Neutrophil (primary cell): Measurements from ENCODE around the gene COL6A2.
"Not testable (repeated sequence)": the region's sequence is repeated elsewhere in the genome, so short reads cannot be mapped to it uniquely, and the experiment has no call there.

Source experiments
- H3K27ac ChIP-seq: fragments of 200-600 bp; sonication (generic); 2 replicates; pipeline ENCODE4 v1.5.1; 2016; ENCODE audit warnings: mild to moderate bottlenecking, moderate library complexity
- H3K27me3 ChIP-seq: fragments of 200-600 bp; sonication (generic); 2 replicates; pipeline ENCODE4 v1.6.0; 2016; ENCODE audit warnings: mild to moderate bottlenecking
- H3K36me3 ChIP-seq: fragments of 200-600 bp; sonication (generic); 2 replicates; pipeline ENCODE4 v1.5.1; 2017
- H3K4me1 ChIP-seq, 2 experiments: fragments of 200-600 bp in 1 of 2; sonication (generic) in 1 of 2; 1 replicate in 1 of 2; 2 replicates in 1 of 2; pipeline versions ENCODE4 v1.5.1 to v1.6.1; 2013 to 2016; ENCODE audit warnings: low read depth in 1 of 2, low read length in 1 of 2, mild to moderate bottlenecking in 1 of 2, moderate library complexity in 1 of 2; ENCODE audit not compliant: control insufficient read depth in 1 of 2, insufficient read depth in 1 of 2
- H3K4me3 ChIP-seq, 2 experiments: fragments of 200-600 bp in 1 of 2; sonication (generic) in 1 of 2; 1 replicate in 1 of 2; 2 replicates in 1 of 2; pipeline ENCODE4 v1.5.1; 2013 to 2016; ENCODE audit warnings: low read depth in 1 of 2, low read length in 1 of 2, mild to moderate bottlenecking in 1 of 2, moderate library complexity in 1 of 2
- H3K9me3 ChIP-seq: fragments of 200-600 bp; sonication (generic); 2 replicates; pipeline ENCODE4 v1.5.1; 2016
- TF ChIP-seq, protein P1 (sequence below): fragments of 200-600 bp; sonication (generic); IDR thresholded peaks from 2 replicates; pipeline ENCODE4 v1.5.1; 2016; ENCODE audit warnings: antibody characterized with exemption

The COL6A2 gene

DNA sequence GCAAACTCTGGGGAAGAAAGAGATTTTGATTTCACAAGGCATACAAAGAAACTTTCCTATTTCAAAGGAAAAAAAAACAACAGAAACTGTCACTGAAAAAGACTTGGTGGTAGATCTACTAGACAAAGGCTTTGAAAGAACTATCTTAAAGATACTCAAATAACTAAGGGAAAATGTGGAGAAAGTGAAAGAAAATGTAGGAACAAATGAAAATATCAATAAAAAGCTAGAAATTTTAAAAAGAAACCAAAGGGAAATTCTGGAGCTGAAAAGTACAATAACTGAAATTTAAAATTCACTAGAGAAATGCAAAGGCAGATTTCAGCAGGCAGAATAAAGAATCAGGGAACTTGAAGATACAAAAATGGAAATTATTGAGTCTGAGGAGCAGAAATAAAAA is 6.2 kb downstream of the COL6A2 start:
- no peaks in the 10 kb centered on the region for H3K36me3 ChIP-seq
- H3K4me1 ChIP-seq = no peaks in the 10 kb centered on the region
- H3K27ac ChIP-seq = no peak overlapping the region
- H3K9me3 ChIP-seq = no peaks in the 10 kb centered on the region
- TF ChIP-seq, protein P1, sequence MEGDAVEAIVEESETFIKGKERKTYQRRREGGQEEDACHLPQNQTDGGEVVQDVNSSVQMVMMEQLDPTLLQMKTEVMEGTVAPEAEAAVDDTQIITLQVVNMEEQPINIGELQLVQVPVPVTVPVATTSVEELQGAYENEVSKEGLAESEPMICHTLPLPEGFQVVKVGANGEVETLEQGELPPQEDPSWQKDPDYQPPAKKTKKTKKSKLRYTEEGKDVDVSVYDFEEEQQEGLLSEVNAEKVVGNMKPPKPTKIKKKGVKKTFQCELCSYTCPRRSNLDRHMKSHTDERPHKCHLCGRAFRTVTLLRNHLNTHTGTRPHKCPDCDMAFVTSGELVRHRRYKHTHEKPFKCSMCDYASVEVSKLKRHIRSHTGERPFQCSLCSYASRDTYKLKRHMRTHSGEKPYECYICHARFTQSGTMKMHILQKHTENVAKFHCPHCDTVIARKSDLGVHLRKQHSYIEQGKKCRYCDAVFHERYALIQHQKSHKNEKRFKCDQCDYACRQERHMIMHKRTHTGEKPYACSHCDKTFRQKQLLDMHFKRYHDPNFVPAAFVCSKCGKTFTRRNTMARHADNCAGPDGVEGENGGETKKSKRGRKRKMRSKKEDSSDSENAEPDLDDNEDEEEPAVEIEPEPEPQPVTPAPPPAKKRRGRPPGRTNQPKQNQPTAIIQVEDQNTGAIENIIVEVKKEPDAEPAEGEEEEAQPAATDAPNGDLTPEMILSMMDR = no peak
- H3K4me3 ChIP-seq = no peak overlapping the region
- peaks cover 62% of the 10 kb centered on the region for H3K27me3 ChIP-seq

DNA sequence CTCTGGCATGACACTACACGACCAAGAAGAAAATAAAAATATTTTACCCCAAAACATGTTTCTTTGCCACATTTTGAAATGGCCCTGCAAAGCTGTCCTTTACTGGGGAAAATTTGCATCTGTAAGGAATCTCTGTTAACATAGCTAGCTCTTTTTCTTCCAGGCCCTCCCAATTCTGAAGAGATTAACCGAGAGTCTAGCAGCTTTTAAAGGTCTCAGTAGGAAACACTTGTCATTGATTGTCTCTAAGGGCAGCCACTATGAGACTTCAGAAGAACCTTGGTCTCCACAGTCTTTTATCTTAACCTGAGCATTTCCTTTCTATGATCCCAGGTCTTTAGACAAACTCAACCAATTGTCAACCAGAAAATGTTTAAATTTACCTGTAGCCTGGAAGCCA is 9.5 kb downstream of the COL6A2 start:
- not testable (repeated sequence) for H3K36me3 ChIP-seq, H3K4me1 ChIP-seq, H3K27ac ChIP-seq, H3K9me3 ChIP-seq, H3K4me3 ChIP-seq
- peaks cover 29% of the 10 kb centered on the region for H3K27me3 ChIP-seq

DNA sequence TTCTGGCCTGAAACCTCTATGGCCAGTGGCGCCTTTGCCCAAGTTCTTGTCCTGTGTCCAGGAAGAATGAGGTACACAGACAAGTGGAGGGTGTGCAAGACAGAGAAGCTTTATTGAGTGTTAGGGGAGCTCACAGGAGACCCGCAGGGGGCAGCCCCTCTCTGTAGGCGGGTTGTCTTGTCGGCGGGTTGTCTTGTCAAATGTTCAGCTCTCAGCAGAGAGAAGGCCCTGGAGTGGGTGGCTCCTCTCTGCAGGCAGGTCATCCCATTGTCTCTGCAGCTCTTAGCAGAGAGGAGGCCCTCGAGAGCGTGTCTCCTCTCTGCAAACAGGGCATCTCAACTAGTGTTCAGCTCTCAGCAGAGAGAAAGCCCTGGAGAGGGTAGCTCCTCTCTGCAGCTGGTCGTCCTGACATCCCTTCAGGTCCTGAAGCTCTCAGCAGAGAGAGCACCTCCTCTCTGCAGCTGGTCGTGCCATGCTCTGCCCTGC is 11.0 kb downstream of the COL6A2 start:
- TF ChIP-seq, protein P1 = no peak
- H3K36me3 ChIP-seq = no peaks in the 10 kb centered on the region
- H3K27me3 ChIP-seq = peaks cover 16% of the 10 kb centered on the region
- H3K4me1 ChIP-seq = no peaks in the 10 kb centered on the region
- H3K4me3 ChIP-seq = no peak overlapping the region
- H3K27ac ChIP-seq = no peak overlapping the region
- no peaks in the 10 kb centered on the region for H3K9me3 ChIP-seq

DNA sequence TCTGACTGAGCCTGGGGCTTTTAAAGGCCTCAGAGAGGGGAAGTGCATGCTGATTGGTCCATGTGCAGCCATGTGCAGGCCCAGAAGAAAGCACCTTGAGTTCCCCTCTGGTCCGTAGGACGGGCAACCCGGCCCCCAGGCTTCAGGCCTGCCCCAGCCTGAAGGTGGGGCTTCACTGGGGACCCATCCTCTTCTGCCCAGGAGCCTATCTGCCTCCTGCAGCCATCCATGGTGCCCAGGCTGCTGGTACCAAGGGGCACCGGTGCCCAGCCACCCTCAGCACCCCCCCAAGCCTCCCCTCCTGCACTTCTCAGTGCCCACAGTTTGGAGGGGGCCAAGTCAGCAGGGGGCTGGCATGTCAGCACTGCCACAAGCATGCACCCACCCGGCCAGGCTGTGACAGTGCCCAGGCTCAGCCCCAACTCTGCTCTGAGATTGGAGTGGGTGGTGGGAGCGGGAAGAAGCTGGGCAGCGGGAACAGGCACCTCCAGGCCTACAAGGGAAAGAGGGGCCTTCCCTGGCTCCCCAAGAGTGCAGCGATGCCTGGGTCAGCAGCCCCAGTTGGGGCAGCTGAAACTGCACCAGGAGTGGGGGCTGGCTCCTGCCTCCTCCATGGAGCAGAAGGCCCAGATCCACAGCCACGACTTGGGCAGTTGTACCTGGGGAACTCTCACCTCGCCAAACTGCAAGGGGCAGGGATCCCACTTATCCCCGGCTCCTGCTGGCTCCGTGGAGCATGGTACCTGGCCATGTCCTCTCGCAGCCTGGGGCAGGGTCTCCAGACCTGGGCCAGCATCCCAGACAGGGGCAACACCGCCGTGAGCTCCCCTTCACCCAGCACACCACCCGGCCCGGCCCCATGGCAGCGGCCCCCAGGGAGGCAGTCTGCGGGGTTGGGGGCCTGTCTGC is 11.7 kb downstream of the COL6A2 start:
- no peaks in the 10 kb centered on the region for H3K4me1 ChIP-seq

DNA sequence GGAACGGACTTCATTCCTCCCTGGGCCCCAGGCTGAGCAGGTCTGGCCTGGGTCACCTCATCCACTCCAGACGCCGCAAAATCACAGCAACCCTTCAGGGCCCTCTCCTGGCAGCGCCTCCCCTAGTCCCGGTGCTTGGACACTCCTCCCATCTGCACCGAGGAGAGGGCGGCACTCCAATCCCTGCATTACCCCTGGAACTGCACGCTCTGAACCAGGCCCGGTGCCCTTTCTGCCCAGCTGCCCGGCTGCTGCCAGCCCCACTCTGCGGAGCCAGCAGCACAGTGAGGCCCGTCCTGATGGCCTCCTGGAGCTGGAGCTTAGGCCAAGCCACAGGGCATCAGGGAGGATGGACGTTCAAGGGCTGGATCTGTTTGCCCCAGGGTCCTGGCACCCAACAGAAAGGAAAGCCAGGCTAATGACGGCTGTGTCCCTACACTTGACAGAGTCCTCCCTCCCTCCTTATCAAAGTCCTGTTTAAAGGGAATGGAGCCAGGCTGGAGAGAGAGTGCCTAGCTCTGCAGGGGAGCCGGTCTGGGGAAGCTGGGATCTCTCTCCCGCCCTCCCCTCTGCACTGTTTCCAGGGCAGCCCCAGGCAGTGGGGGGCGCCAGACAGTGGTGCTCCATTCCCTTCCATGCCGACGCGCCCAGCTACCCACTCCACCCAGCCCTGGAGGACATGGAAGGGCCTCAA is 12.7 kb downstream of the COL6A2 start:
- no peak overlapping the region for H3K4me3 ChIP-seq
- no peaks in the 10 kb centered on the region for H3K27me3 ChIP-seq
- no peaks in the 10 kb centered on the region for H3K9me3 ChIP-seq
- TF ChIP-seq, protein P1 = no peak
- H3K4me1 ChIP-seq = no peaks in the 10 kb centered on the region
- H3K27ac ChIP-seq = no peak overlapping the region
- no peaks in the 10 kb centered on the region for H3K36me3 ChIP-seq

More for the DNA sequence above, 11.7 kb downstream of the COL6A2 start:
- H3K27ac ChIP-seq = no peak overlapping the region
- no peak overlapping the region for H3K4me3 ChIP-seq
- H3K36me3 ChIP-seq = no peaks in the 10 kb centered on the region
- TF ChIP-seq, protein P1 = no peak
- H3K9me3 ChIP-seq = no peaks in the 10 kb centered on the region
- H3K27me3 ChIP-seq = peaks cover 9% of the 10 kb centered on the region

DNA sequence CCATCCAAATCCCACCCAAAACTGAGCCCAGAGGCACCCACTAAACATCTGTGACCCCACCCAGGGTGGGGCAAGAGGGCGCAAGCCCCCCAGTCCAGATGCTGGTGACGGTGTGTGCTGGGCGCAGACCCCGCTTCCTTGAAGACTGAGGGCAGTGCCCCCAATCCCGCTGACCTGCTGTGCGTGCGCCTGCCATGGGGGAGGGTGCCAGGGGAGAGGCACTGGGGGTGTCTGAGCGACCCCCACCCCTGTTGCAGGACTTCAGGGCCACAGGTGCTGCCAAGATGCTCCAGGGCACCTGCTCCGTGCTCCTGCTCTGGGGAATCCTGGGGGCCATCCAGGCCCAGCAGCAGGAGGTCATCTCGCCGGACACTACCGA is 13.3 kb downstream of the COL6A2 start:
- no peak overlapping the region for H3K4me3 ChIP-seq
- no peaks in the 10 kb centered on the region for H3K4me1 ChIP-seq
- H3K27ac ChIP-seq = no peak overlapping the region
- no peaks in the 10 kb centered on the region for H3K36me3 ChIP-seq
- H3K27me3 ChIP-seq = no peaks in the 10 kb centered on the region
- H3K9me3 ChIP-seq = no peaks in the 10 kb centered on the region
- TF ChIP-seq, protein P1 = no peak
